Testis (tissue), 3 donors: ENCODE data around the gene CDK5RAP2. TPM values are rescaled to one million over a fixed set of nuclear protein-coding genes. Genes with fewer than 3 reads are reported as not detected.

Source experiments
- DNase-seq: peaks from one replicate; pipeline ENCODE4 v3.0.0-alpha.2; 2019
- H3K27ac ChIP-seq, 2 donors: fragments of 200-600 bp; sonication (generic); one replicate each; pipeline ENCODE4 v1.5.1; 2019
- H3K27me3 ChIP-seq: fragments of 200-600 bp; sonication (generic); one replicate; pipeline ENCODE4 v1.5.1; 2019
- H3K36me3 ChIP-seq: fragments of 200-600 bp; sonication (generic); one replicate; pipeline ENCODE4 v1.5.1; 2017; ENCODE audit warnings: low read depth; ENCODE audit errors: missing control alignments
- H3K4me1 ChIP-seq: fragments of 200-600 bp; sonication (generic); one replicate; pipeline ENCODE4 v1.5.1; 2019
- H3K4me3 ChIP-seq, 2 donors: fragments of 200-600 bp; sonication (generic); one replicate each; pipeline ENCODE4 v1.5.1; 2017 to 2019
- H3K9me3 ChIP-seq: fragments of 200-600 bp; sonication (generic); one replicate; pipeline ENCODE4 v1.5.1; 2017
- CTCF ChIP-seq, 3 experiments: fragments of 450-650 bp in 2 of 3; fragments of 200-600 bp in 1 of 3; sonication (generic) in 1 of 3; IDR thresholded peaks; one replicate each; pipeline ENCODE4 v1.5.1; 2016 to 2019; ENCODE audit warnings: antibody characterized with exemption in 3 of 3, mild to moderate bottlenecking in 2 of 3, moderate library complexity in 1 of 3
- POLR2A ChIP-seq: fragments of 450-650 bp; IDR thresholded peaks from one replicate; pipeline ENCODE4 v1.6.1; 2017; ENCODE audit warnings: antibody characterized with exemption, mild to moderate bottlenecking, moderate library complexity
- WGBS, 2 donors: methylation state at CpG; one replicate each; pipeline ENCODE4 v1.1.5; 2018; 5-methylcytosine and 5-hydroxymethylcytosine counted together
- intact Hi-C: fragments of 100-400 bp; cut with DNase I; formaldehyde crosslinking; loops from one replicate; pipeline ENCODE4 v1.15.1; 2023; ENCODE audit warnings: low total_unique reads
- polyA plus RNA-seq: library from polyadenylated mRNA; stranded (reverse); fragments of 350-450 nt; fragmentation: Illumina TruSeq; extraction: RNeasy Lipid Tissue Mini Kit (QIAGEN cat#74804); gene quantifications from one replicate; pipeline ENCODE4 v1.2.3, GENCODE V29; 2014; ENCODE audit warnings: low read depth, low replicate concordance; ENCODE audit not compliant: insufficient read depth
- total RNA-seq, 2 donors: library from RNA; depleted of rRNA; stranded (reverse); fragments of >200 nt; gene quantifications; one replicate each; pipeline ENCODE4 v1.2.3, GENCODE V29; 2016

CDK5RAP2 gene
- total and polyA plus RNA-seq, 3 donors from 2014 or later = 64.9 to 80.5 (median 76.1) TPM

- peaks cover 12% of the 10 kb centered on the region for H3K4me1 ChIP-seq
- no peak for DNase-seq
- TF ChIP-seq CTCF (IDR thresholded peaks at IDR 0.05) (no peak), POLR2A (no peak)
- no peak overlapping the region for H3K4me3 ChIP-seq
- intact Hi-C loops = no loop called here
- 70% methylated on average over 6 of the region's 6 CpGs for WGBS, 2 donors
- H3K27me3 ChIP-seq = no peaks in the 10 kb centered on the region
- no peaks in the 10 kb centered on the region for H3K9me3 ChIP-seq
- no peaks in the 10 kb centered on the region for H3K36me3 ChIP-seq
- H3K27ac ChIP-seq = peak overlapping the region in 1 of 2 donors; percentile 23
These were observed 137.5 kb downstream of the CDK5RAP2 start for GRCh38 chr9:120442308-120442995.

GRCh38 chr9:120441426-120442307 is 138.3 kb downstream of the CDK5RAP2 start:
- intact Hi-C loops = no loop called here
- peaks cover 14% of the 10 kb centered on the region for H3K4me1 ChIP-seq
- no peak overlapping the region for H3K4me3 ChIP-seq
- H3K36me3 ChIP-seq = no peaks in the 10 kb centered on the region
- H3K27me3 ChIP-seq = no peaks in the 10 kb centered on the region
- TF ChIP-seq CTCF (IDR thresholded peaks at IDR 0.05) (no peak), POLR2A (no peak)
- peak overlapping the region in 1 of 2 donors; percentile 23 for H3K27ac ChIP-seq
- no peak for DNase-seq
- 62 to 64% methylated on average over 9 of the region's 9 CpGs for WGBS, 2 donors
- no peaks in the 10 kb centered on the region for H3K9me3 ChIP-seq

- 90 to 92% methylated on average over 1 of the region's 1 CpG for WGBS, 2 donors
- DNase-seq = no peak
- Histone ChIP-seq H3K36me3 (no peaks in the 10 kb centered on the region), H3K9me3 (no peaks in the 10 kb centered on the region), H3K4me1 (peaks cover 14% of the 10 kb centered on the region), H3K27me3 (no peaks in the 10 kb centered on the region), H3K27ac (no peak overlapping the region), H3K4me3 (no peak overlapping the region)
- intact Hi-C loops = no loop called here
- no peak for TF ChIP-seq POLR2A
- TF ChIP-seq CTCF (IDR thresholded peaks at IDR 0.05) = no peak
These were observed 139.2 kb downstream of the CDK5RAP2 start for GRCh38 chr9:120440791-120441190.

- Histone ChIP-seq H3K27me3 (no peaks in the 10 kb centered on the region), H3K4me3 (no peak overlapping the region), H3K27ac (no peak overlapping the region), H3K4me1 (peaks cover 14% of the 10 kb centered on the region), H3K9me3 (no peaks in the 10 kb centered on the region), H3K36me3 (no peaks in the 10 kb centered on the region)
- TF ChIP-seq CTCF (IDR thresholded peaks at IDR 0.05) (no peak), POLR2A (no peak)
- DNase-seq = no peak
- intact Hi-C loops = no loop called here
- 75 to 77% methylated on average over 1 of the region's 1 CpG for WGBS, 2 donors
These were observed 140.0 kb downstream of the CDK5RAP2 start for GRCh38 chr9:120439926-120440325.
